ENCODE data around the gene CACNB2.
A peak's percentile ranks its signal among the peaks of the same experiment; 100 is the strongest.

The CACNB2 gene

DNA sequence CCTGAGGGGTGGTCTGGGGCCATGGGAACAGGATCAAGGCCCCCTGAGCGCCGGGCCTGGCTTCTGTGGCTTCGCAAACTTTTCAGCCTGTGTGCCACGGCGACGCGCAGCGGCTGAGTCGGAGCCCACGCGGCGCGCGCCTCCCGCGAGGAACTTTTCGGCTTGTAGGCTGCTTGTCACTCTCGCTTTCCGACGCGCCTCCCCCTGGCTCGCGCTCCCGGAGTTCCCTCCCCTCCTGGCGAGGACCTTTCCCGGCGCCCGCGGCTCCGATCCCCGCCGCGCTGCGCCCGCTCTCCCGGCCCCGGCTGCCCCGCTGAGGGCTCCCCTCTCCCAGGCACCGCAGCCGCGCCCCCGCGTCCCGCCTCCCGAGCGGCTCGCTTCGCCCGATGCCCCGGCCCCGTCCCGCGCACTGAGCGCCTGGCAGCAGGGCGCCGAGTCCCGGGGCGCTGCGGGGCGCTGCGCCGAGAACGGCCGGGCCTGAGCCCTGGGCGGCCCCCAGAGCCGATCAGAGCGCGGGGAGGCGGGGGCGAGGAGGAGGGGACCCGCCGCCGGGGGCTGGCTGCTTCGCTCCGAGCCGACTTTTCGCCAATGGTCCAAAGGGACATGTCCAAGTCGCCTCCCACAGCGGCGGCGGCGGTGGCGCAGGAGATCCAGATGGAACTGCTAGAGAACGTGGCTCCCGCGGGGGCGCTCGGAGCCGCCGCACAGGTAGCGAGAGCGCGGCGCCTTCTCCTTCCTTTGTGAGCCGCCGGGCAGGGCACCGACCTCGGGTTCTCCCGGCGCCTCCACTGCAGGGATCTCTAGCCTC is at the start of gene CACNB2:
TSS of gene CACNB2 (plus strand) at position 276 of the 808 bp plus-strand sequence.
- peak; percentile 24 to 38 for DNase-seq

DNA sequence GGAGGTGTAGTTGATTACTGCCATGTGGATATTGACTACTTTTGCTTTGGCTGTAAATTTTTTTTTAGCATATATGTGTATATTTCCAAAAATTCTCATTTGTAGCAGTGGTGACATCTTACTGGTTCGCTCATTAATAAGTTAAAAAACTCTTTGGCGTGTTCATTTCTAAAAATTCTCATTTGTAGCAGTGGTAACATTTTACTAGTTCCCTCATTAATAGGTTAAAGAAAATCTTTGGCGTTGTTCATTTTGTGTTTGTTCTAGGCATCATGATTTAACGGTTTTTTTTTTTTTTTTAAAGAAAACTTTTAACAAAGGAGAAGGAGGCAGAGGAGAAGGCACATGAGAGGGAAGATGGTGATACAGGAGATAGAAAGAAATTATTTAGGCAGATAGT is 45.9 kb upstream of the CACNB2 start:
- DNase-seq, result no peak

DNA sequence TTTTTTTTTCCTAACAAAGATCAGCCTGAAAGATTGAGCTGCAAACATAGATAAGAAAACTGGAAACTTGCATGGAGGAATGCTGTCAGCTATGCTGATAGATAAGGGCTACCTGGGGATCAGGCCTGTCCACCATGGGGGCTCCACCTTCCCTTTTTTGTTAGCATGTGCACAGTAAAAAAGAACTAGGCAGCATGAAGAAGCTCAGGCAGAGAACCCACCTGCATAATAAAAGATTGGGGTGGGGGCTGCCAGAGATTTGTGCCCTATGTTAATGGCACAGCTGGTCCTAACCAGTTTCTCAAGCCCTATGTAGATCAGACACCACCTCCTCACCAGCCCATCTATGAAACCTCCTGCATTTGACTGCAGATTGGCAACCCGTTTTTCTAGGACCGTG is 45.4 kb upstream of the CACNB2 start:
- no peak for DNase-seq

DNA sequence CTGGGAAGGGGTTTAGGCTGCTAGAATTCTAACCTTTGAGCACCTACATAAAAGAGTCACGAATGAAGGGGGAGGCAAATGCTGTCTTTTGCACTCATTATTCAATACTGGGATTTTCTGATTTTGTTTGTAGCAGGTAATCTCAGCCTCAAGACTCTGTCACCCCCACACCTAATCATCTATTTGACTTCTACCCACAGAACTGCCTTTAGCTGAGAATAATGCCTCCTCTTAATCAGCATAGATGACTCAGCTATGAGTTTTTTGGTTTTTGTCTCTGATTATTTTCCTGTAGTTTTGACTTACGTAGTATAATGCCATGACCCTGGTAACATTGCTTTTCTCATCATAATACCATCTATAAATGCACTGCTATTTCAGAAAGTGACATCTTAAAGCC is 42.7 kb upstream of the CACNB2 start:
- DNase-seq, result no peak

DNA sequence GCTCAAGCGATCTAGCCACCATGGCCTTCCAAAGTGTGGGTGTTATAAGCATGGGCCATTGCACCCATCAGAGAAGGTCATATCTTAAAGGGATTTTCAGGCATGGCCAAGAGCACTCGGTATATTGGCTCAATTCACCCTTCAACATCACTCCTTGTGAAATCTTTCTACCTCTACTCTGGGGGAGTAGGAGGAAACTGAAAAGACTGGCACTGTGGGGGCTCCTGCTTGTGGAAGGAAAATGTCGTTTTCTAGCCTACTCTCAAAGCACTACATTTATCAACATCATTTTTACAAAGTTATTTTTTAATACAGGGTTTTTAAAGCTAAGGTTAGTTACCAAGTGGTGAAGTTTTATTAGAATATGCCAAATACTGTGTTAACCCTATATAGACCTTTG is 42.0 kb upstream of the CACNB2 start:
- no peak for DNase-seq

DNA sequence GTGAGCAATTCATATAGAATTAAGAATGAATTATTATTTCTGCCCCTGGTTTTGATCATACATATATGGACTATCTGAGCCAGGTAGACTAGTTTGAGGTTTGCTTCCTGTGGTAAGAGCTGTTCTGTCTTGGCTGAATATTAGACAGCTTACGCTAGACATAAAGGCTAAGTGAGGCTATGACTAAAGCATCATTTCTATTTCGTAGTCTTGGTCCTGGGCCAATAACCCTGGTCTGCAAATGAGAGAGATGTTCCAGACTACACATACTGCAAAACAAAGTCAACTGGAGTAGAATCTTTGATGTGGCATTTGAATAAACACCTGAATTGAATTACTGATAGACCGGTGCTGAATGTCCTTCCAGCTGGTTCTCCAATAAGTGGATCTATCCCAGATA is 40.8 kb upstream of the CACNB2 start:
- no peak for DNase-seq

DNA sequence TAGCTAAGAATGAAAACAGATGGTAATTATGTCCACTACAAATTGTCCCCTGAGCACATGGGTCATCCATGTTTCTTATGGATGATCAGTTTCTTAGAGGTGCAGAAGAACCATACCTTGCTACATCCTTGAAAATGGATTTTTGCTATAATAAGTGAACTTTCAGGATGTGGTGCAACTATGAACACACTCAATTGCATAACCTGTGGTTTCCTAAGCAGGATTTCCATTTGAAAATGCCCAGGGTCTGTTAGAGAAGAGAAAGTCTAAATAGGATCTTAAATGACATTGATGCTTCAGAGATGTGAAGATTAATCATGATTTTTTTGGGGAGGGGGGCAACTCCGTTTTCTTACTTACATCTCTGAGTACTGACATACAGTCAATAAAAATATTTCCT is 39.6 kb upstream of the CACNB2 start:
- DNase-seq, result no peak

DNA sequence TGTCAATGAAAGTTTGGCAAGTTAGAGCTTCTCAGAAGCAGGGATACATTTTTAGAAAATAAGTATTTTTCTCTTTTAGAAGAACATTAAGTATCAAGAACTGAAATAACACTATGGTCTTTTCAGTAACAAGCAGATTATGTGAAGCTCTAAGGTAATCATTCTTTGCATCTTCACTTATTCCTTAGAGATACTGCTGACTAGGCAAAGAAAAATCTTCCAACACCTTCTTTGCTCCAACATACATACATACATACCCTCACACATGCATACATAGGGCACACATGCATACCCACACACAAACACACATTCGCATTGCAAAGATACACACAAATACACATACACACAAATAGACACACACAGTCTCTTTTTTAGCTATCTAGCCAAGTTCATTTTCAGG is 37.8 kb upstream of the CACNB2 start:
- no peak for DNase-seq

DNA sequence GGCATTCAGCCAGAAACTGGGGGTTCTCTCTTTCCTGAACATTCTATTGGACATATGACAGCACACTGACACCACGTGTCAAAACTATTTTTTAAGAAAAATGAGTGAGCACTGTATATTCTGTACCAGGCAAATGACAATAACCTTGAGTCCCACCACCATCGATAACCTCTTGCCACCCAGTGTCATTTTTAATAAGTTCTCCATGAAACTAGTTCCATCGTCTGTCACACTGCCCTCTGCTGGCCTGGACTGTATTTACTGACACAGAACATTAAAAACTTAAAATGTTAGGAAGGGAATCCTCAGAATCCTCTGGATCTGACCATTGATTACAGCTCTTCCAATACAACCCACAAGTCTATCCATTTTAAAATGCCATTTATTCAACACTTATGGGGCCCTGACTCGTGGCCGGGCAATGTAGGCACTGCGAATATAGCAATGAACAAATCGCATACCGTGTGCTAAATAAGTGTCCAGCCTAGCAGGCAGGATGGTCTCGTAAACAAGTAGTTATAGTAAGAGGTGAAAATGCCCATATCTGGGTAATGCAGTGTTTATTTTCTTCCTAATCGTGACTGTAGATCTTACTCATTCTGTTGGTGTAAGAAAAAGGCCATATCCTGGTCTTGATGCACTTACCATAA is 35.9 kb upstream of the CACNB2 start:
- DNase-seq, result peak; percentile 10 to 14

DNA sequence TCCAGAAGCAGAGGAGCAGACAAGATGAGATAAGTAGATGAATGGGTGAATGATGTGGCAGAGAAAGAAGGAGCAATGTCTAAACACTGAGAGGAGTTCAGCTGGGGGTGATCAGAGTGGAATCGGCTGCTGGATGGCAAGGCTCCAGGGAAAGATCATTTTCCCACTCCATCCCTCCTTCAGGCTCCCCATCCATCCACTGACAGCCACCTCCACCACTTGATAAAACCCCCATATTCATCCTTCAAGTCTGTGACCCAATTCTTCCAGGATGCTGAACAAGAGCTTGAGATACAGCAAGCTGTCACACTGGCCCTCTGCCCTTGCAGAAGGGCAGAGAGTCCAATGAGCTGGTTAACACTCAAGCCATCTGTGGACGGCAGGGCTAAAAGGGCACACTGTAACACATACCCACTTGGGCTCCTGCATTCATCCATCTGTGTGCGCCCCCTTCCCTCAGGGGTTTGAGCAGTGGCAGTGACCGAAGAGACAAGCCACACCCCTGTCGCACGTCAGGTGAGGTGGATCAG is 30.8 kb upstream of the CACNB2 start:
- no peak for DNase-seq

DNA sequence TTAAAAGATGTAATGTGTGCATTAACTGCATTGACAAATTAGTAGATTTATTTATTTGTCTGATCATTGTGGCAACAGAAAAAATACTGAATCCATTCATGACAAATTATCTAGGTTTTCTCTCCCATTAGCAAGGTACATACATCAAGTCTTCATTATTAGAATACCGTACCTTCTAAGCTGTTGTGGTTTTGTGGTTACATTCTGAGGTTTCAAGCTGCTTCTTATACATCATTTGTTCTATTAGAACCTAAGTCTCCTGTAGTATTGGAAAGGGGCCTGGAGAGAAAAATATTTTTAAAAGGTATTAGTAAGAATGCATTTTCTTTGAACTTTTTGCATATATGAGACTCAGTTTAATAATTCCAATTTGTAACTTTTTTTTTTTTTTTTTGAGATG is 26.3 kb upstream of the CACNB2 start:
- no peak for DNase-seq

DNA sequence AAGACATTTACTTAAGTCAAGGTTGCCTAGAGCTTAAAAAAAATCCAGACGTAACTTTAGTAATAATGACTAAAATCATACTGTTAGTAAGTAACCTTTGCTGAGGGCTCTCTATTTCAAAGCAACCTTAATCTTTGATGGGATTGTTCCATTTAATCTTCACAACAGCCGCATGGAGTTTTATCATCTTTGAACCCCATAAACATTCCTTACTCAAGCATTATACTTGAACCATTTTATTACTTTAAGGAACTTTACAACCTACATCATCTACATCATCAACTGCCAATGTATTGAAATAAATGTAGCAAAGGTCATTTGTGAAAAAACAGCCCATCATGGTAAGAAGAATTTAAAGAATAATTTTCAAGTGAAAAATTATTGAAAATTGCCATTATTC is 22.9 kb upstream of the CACNB2 start:
- no peak for DNase-seq

DNA sequence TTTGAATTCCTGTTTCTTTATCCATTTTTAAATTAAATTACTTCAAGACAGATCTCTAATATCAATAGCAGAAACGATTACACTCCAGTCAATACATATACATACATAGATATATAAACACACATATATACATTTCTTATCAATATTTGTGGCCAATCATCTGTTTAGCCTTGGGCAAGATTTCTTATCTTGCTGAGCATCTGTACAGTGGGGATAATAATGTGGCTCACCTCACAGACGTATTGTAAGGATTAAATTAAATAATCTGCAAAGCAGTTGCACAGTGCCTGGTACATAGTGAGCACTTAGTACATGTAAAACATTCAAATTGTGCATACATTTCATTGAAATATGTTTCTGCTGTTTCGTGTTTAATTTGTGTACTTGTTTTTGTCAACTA is 17.5 kb upstream of the CACNB2 start:
- no peak for DNase-seq

DNA sequence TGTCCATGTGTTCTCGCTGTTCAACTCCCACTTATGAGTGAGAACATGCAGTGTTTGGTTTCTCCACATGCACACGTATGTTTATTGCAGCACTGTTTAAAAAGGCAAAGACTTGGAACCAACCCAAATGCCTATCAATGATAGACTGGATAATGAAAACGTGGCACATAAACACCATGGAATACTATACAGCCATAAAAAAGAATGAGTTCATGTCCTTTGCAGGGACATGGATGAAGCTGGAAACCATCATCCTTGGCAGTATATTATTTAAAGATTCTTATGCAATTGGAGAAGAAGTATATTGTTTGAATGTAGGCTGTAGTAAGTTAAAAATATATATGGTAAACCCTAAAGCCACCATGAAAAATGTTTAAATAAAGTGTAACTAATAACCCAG is 7.2 kb upstream of the CACNB2 start:
- DNase-seq, result no peak

DNA sequence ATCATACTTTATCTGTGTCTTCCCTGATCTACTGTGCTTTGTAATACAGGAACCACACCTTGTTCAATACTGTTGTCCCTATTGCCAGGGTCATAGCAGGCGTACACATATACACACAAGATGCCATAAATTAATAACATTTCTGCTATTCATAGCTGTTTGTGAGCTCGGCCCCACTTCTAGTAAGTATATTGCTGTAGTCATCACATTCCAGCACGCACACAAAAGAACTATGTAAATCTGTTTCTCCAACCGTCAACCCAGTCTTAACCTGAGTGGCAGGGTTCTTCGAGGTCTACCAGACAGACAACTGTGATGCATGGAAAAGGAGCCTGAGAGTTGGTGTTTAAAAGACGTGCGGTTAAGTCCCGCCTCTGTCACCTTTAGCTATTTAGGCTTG is 5.7 kb upstream of the CACNB2 start:
- no peak for DNase-seq

DNA sequence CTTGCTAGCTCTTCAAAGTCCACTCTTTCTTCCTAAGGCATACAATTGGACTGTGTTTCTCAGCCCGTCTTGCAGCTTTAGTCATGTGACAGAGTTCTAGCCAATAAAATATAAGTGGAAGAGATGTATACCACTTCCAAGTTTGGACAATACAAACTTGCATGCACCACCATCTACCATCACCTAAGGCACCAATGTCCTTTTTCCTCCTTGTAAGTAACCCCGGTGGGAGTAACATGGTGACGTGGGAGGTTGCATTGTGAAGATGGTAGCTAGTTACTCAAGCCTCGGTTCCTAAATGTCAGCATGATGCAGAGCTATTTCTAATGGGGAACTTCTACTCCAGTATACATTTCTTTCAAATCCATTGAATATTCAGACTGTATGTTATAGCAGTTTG is 5.3 kb upstream of the CACNB2 start:
- DNase-seq, result no peak

DNA sequence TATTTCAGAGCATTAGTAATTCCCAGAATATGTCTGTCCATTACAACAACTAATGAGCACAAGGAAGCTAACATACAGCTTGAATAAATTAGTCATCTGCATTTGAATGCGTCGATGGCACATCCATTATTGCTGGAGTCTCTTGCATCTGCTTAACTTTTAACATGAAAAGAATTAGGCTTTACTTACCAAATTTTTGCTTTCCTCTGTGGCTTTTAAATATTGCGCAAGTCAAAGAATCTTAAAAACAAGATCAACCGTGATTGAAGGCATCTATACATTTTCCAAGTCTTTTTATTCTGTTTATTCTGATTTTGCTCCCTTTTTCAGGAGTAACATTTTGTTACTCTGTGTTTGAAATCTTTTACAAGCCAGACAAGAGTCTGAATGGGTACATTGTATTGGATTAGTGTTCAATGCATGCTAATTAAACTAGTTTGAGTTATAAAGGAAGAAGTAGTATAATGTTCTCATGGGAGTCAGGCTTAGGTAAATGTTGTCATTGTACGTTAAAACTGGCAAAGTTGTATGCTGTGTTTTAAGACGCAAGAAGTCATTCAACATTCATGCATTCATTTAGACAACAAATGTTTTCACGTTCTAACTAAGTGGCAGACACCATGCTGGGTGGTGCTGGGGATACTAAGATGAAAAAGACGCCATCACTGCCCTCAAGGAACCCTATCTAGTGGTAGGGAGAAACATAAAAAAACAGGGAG is 4.0 kb upstream of the CACNB2 start:
- no peak for DNase-seq

DNA sequence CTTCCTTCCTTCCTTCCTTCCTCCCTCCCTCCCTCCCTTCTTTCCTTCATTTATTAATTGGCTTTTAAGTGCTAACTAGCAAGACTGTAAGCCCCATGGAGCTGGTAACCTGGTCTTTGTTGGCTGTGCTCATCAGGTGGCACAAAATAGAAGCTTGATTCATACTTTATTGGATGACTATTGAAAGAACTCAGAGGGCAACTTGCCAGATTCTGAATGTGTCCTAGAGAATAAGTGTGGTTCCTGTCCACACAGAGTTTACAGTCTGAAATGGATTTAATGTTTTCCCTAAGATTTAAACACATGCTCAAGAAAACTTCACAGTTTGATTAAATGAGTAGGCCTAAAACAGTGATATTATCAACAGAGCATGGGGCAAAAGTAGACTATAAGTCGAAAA is 3.1 kb upstream of the CACNB2 start:
- DNase-seq, result no peak

DNA sequence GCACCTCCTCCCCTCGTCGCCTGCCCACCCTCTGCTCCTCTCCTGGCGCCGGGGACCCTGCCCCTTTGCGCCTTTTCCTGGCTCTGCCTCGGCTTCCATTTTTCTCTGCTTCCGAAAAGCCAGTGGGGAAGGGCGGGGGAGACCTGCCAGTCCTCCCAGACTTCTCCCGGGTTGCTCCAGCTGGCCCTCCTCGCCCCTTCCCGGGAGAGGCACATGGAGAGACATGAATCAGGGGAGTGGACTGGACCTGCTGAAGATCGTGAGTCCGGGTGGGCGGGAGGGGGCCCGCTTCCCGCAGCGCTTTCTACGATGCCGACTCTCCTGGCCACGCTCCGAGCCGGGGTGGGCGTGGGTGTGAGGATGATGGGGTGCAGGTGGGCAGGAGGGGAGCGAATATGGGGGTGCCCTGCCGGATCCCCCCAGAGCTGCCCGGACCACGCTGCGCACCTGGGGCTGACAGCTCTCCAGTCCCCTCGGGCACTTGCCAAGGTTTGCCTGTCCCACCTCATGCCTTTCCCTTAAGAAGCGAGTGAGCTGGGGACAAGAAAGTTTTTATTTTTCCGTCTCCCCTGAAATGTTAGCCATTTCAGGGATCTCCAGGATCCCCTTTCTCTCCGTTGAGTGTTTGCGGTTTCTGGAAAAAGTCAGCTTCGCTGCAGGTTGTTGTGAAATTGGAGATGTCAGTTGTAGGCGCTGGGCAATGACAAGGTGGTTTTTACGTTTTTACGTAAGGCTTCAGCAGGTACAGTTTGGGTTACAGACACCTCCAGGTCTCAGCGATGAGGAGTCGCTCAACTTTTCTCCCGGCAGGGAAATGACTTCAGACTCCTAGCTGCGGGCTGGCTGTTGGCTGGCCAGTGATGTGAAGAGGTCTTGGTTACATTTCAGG is 977 bp downstream of the CACNB2 start:
- no peak for DNase-seq

DNA sequence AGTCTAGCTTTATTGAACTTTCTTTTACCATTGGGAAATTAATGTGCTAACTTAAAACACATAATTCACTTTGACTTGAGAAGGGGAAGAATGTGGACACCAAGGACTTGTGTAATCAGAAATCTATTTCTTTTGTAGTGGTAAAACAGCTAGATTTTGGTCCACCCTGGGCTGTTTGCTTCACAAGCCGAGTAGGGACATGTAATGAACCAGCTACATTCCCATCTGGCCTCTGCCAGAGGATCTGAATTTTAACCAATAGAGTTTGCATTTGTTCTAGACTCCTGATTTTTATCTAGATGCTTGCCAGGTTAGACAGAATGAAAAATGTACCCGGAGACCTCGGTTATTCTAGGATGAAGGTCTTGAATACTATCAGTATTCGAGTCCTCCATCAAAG is 1.9 kb downstream of the CACNB2 start:
- no peak for DNase-seq

DNA sequence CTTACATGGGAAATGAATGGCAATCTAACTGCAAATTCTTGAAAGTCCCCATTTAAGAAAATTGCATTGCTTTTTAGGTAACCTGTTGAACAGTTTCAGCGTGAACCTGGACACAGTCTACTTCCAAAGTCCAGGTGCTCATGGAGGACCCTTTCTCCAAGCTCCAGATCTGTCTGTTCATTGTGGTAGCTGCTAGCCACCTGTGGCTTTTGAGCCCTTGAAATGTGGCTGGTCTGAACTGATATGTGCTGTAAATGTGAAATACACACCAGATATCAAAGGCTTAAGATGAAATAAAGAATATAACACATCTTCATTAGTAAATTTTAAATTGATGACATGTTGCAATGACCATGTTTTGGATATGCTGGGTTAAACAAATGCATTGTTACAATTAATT is 4.2 kb downstream of the CACNB2 start:
- no peak for DNase-seq

DNA sequence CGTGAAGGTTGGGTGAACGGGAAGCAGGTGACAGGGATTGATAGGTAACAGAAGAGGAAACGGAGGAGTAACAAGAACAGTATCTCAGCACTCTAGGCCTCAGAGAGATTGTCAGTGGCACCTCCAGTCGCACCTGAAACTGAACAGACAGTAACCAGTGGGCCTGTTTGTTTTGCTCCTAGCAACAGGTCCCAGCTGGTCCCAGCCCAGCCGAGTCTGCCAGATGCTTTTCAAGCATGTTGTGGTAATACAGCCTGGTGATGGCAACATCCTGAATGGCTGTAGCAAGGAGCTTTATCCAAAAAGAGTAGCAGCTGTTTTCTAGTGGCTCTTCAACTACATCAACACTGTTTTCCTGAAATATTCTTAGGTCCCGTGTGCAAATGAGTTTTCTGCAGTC is 4.7 kb downstream of the CACNB2 start:
- peak; percentile 78 to 85 for DNase-seq

DNA sequence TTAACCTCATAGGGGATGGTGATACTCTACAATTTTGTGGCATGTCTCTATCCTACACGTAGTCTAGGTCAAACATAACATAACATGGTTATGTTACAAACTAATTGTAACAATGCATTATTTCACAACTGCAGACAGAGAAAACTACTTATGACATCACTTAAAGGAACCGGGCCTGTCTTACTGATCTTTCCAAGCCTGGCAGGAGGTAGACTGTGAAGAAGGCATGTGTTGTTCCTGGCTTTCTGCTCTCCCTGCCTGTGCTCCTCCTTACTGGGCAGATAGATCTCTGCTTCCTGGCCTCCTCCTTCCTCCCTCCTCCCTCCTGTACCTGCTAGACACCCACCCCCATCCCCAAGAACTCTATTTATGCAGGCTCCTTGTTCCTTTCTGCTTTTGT is 5.4 kb downstream of the CACNB2 start:
- DNase-seq, result no peak
